ENCODE measurements around the gene LIMS4.
"Not testable (repeated sequence)": the region's sequence is repeated elsewhere in the genome, so short reads cannot be mapped to it uniquely, and the experiment has no call there.

Gene LIMS4

DNA sequence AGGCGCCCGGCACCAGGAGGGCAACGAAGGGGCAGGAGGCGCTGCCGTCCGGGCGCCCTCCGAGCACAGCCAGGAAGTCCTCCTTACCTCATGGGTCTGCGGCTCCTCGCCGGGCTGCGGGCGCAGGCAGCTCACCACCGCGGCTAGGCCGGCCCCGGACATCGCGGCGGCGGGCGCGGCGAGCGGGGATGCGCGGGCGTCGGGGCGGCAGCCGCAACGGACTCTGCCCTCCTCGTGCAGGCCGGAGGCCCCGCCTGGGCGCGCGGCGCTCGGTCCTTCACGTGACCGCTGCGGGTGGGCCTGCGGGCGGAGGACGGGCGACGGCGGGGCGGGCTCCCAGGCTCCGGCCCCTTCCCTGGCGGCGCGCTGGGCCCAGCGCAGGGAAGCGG, 49.0 kb downstream of the LIMS4 start:
- H3K36me3 ChIP-seq (ENCODE audit: control insufficient read depth in 4 of 4, insufficient read depth in 4 of 4, low read length in 3 of 4); H3K27ac ChIP-seq (ENCODE audit: insufficient read depth in 1 of 2, low read depth in 1 of 2, low read length in 2 of 2, poor library complexity in 1 of 2, severe bottlenecking in 2 of 2); POLR2A ChIA-PET; H3K27me3 ChIP-seq (replicated peaks in 2 of 5; ENCODE audit: control insufficient read depth in 4 of 5, insufficient read depth in 5 of 5, low read length in 4 of 5); H3K4me3 ChIP-seq (ENCODE audit: control insufficient read depth in 1 of 7, extremely low read depth in 1 of 7, insufficient read depth in 4 of 7, low read depth in 2 of 7, low read length in 6 of 7); CTCF ChIA-PET; H3K4me1 ChIP-seq (ENCODE audit: control extremely low read depth in 1 of 4, control insufficient read depth in 4 of 4, insufficient read depth in 4 of 4, low read length in 3 of 4); DNase-seq; H3K9me3 ChIP-seq (ENCODE audit: control extremely low read depth in 1 of 5, control insufficient read depth in 4 of 5, insufficient read depth in 2 of 5, low read depth in 1 of 5, low read length in 4 of 5): not testable (repeated sequence)
- WGBS (ENCODE audit: insufficient coverage): no CpG with 5 or more reads among the region's 56 CpGs

- POLR2A ChIA-PET: not testable (repeated sequence)
These were observed 49.6 kb downstream of the LIMS4 start for GRCh38 chr2:110422852-110423573.

DNA sequence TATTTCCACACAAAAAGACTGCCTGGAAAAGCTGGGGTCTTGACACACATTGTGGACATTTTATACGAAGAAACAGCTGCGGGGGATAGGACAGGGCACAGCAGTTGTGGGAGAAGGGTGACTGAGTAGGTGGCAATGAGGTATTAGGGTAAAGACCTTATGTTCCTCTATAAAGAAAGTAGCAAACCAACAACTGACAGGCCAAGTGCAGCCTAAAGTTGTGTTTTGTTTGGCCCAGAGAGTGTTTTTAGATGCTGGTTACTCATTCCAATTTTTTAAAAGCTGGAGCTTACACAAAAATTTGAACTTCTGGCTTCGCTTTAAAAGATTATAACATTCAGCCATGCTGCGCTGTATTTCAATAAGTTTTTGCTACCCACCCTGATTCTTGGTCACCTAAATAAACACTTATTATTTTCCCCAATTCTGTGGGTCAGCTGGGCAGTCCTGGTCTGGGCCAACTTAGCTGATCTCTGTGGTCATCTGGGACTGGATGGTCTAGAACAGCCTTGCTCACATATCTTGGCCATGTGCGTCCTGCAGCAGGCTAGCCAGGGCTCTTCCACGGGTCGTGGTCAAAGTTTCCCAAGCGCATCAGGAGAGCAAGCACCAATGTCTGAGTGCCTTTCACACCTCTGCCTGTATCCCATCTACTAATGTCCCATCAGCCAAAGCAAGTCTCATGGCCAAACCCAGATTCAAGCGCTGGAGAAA, 51.8 kb downstream of the LIMS4 start:
- H3K36me3 ChIP-seq (ENCODE audit: control insufficient read depth in 4 of 4, insufficient read depth in 4 of 4, low read length in 3 of 4); H3K27me3 ChIP-seq (replicated peaks in 2 of 5; ENCODE audit: control insufficient read depth in 4 of 5, insufficient read depth in 5 of 5, low read length in 4 of 5); CTCF ChIA-PET; H3K9me3 ChIP-seq (ENCODE audit: control extremely low read depth in 1 of 5, control insufficient read depth in 4 of 5, insufficient read depth in 2 of 5, low read depth in 1 of 5, low read length in 4 of 5); H3K4me1 ChIP-seq (ENCODE audit: control extremely low read depth in 1 of 4, control insufficient read depth in 4 of 4, insufficient read depth in 4 of 4, low read length in 3 of 4); POLR2A ChIA-PET; H3K4me3 ChIP-seq (ENCODE audit: control insufficient read depth in 1 of 7, extremely low read depth in 1 of 7, insufficient read depth in 4 of 7, low read depth in 2 of 7, low read length in 6 of 7); H3K27ac ChIP-seq (ENCODE audit: insufficient read depth in 1 of 2, low read depth in 1 of 2, low read length in 2 of 2, poor library complexity in 1 of 2, severe bottlenecking in 2 of 2); DNase-seq: not testable (repeated sequence)
- WGBS (ENCODE audit: insufficient coverage): no CpG with 5 or more reads among the region's 9 CpGs

More at GRCh38 chr2:110422852-110423573, 49.6 kb downstream of the LIMS4 start:
- H3K4me3 ChIP-seq (ENCODE audit: control insufficient read depth in 1 of 7, extremely low read depth in 1 of 7, insufficient read depth in 4 of 7, low read depth in 2 of 7, low read length in 6 of 7); H3K27me3 ChIP-seq (replicated peaks in 2 of 5; ENCODE audit: control insufficient read depth in 4 of 5, insufficient read depth in 5 of 5, low read length in 4 of 5); H3K27ac ChIP-seq (ENCODE audit: insufficient read depth in 1 of 2, low read depth in 1 of 2, low read length in 2 of 2, poor library complexity in 1 of 2, severe bottlenecking in 2 of 2); DNase-seq; H3K36me3 ChIP-seq (ENCODE audit: control insufficient read depth in 4 of 4, insufficient read depth in 4 of 4, low read length in 3 of 4); H3K4me1 ChIP-seq (ENCODE audit: control extremely low read depth in 1 of 4, control insufficient read depth in 4 of 4, insufficient read depth in 4 of 4, low read length in 3 of 4); H3K9me3 ChIP-seq (ENCODE audit: control extremely low read depth in 1 of 5, control insufficient read depth in 4 of 5, insufficient read depth in 2 of 5, low read depth in 1 of 5, low read length in 4 of 5); CTCF ChIA-PET: not testable (repeated sequence)
- WGBS (ENCODE audit: insufficient coverage): no CpG with 5 or more reads among the region's 36 CpGs

DNA sequence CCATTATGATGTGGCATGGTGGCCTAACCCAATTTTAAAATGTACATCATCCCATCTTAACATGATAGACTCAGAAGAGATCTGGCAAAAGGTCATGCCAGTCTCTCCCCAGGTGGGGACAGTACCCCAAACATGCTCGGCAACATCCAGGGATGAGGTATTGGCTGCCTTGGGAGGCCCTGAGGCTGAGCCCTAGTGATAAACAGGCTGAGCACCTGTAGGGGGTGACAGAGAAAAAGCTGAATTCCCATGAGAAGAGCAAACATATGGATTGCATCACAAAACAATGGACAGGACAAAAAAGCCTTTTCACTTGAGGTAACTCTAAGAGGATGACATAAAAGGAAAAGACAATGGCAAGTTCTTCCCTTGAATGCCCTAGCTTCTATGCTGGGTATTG, 65.5 kb downstream of the LIMS4 start:
- H3K27me3 ChIP-seq (replicated peaks in 2 of 5; ENCODE audit: control insufficient read depth in 4 of 5, insufficient read depth in 5 of 5, low read length in 4 of 5); CTCF ChIA-PET; H3K36me3 ChIP-seq (ENCODE audit: control insufficient read depth in 4 of 4, insufficient read depth in 4 of 4, low read length in 3 of 4); H3K4me3 ChIP-seq (ENCODE audit: control insufficient read depth in 1 of 7, extremely low read depth in 1 of 7, insufficient read depth in 4 of 7, low read depth in 2 of 7, low read length in 6 of 7); POLR2A ChIA-PET; H3K27ac ChIP-seq (ENCODE audit: insufficient read depth in 1 of 2, low read depth in 1 of 2, low read length in 2 of 2, poor library complexity in 1 of 2, severe bottlenecking in 2 of 2); H3K9me3 ChIP-seq (ENCODE audit: control extremely low read depth in 1 of 5, control insufficient read depth in 4 of 5, insufficient read depth in 2 of 5, low read depth in 1 of 5, low read length in 4 of 5); H3K4me1 ChIP-seq (ENCODE audit: control extremely low read depth in 1 of 4, control insufficient read depth in 4 of 4, insufficient read depth in 4 of 4, low read length in 3 of 4); DNase-seq: not testable (repeated sequence)
- whole genome bisulfite sequencing (ENCODE audit: insufficient coverage): no CpG with 5 or more reads among the region's 1 CpG

GRCh38 chr2:110404988-110405387, 67.6 kb downstream of the LIMS4 start:
- H3K4me3 ChIP-seq (ENCODE audit: control insufficient read depth in 1 of 7, extremely low read depth in 1 of 7, insufficient read depth in 4 of 7, low read depth in 2 of 7, low read length in 6 of 7); H3K36me3 ChIP-seq (ENCODE audit: control insufficient read depth in 4 of 4, insufficient read depth in 4 of 4, low read length in 3 of 4); DNase-seq; POLR2A ChIA-PET; H3K9me3 ChIP-seq (ENCODE audit: control extremely low read depth in 1 of 5, control insufficient read depth in 4 of 5, insufficient read depth in 2 of 5, low read depth in 1 of 5, low read length in 4 of 5); CTCF ChIA-PET; H3K4me1 ChIP-seq (ENCODE audit: control extremely low read depth in 1 of 4, control insufficient read depth in 4 of 4, insufficient read depth in 4 of 4, low read length in 3 of 4); H3K27ac ChIP-seq (ENCODE audit: insufficient read depth in 1 of 2, low read depth in 1 of 2, low read length in 2 of 2, poor library complexity in 1 of 2, severe bottlenecking in 2 of 2); H3K27me3 ChIP-seq (replicated peaks in 2 of 5; ENCODE audit: control insufficient read depth in 4 of 5, insufficient read depth in 5 of 5, low read length in 4 of 5): not testable (repeated sequence)
- no CpG with 5 or more reads among the region's 2 CpGs for WGBS (ENCODE audit: insufficient coverage)

- H3K27ac ChIP-seq (ENCODE audit: insufficient read depth in 1 of 2, low read depth in 1 of 2, low read length in 2 of 2, poor library complexity in 1 of 2, severe bottlenecking in 2 of 2); CTCF ChIA-PET; H3K27me3 ChIP-seq (replicated peaks in 2 of 5; ENCODE audit: control insufficient read depth in 4 of 5, insufficient read depth in 5 of 5, low read length in 4 of 5); DNase-seq; H3K4me1 ChIP-seq (ENCODE audit: control extremely low read depth in 1 of 4, control insufficient read depth in 4 of 4, insufficient read depth in 4 of 4, low read length in 3 of 4); H3K36me3 ChIP-seq (ENCODE audit: control insufficient read depth in 4 of 4, insufficient read depth in 4 of 4, low read length in 3 of 4); H3K9me3 ChIP-seq (ENCODE audit: control extremely low read depth in 1 of 5, control insufficient read depth in 4 of 5, insufficient read depth in 2 of 5, low read depth in 1 of 5, low read length in 4 of 5); POLR2A ChIA-PET; H3K4me3 ChIP-seq (ENCODE audit: control insufficient read depth in 1 of 7, extremely low read depth in 1 of 7, insufficient read depth in 4 of 7, low read depth in 2 of 7, low read length in 6 of 7): not testable (repeated sequence)
- no CpG with 5 or more reads among the region's 1 CpG for WGBS (ENCODE audit: insufficient coverage)
These were observed 68.4 kb downstream of the LIMS4 start for GRCh38 chr2:110404246-110404645.

DNA sequence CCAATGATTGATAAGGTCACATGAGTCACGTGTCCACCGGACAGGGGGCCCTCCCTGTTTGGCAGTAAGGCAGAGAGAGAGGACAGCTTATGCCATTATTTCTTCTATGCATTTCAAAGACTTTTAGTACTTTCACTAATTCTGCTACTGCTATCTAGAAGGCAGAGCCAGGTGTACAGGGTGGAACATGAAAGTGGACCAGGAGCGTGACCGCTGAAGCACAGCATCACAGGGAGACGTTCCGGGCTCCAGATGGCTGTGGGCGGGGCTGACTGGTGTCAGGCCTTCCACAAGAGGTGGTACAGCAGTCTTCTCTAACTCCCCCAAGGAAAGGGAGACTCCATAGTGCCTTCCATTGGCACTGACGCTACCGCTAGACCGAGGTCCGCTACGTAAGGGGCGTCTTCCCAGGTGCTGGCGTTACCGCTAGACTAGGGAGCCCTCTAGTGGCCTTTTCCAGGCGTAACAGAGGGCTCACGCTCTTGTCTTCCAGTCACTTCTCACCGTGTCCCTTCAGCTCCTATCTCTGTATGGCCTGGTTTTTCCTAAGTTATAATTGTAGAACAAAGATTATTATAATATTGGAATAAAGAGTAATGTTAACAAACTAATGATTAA, 71.5 kb downstream of the LIMS4 start:
- H3K36me3 ChIP-seq (ENCODE audit: control insufficient read depth in 4 of 4, insufficient read depth in 4 of 4, low read length in 3 of 4); H3K4me3 ChIP-seq (ENCODE audit: control insufficient read depth in 1 of 7, extremely low read depth in 1 of 7, insufficient read depth in 4 of 7, low read depth in 2 of 7, low read length in 6 of 7); H3K9me3 ChIP-seq (ENCODE audit: control extremely low read depth in 1 of 5, control insufficient read depth in 4 of 5, insufficient read depth in 2 of 5, low read depth in 1 of 5, low read length in 4 of 5); DNase-seq; H3K27me3 ChIP-seq (replicated peaks in 2 of 5; ENCODE audit: control insufficient read depth in 4 of 5, insufficient read depth in 5 of 5, low read length in 4 of 5); CTCF ChIA-PET; H3K27ac ChIP-seq (ENCODE audit: insufficient read depth in 1 of 2, low read depth in 1 of 2, low read length in 2 of 2, poor library complexity in 1 of 2, severe bottlenecking in 2 of 2); POLR2A ChIA-PET; H3K4me1 ChIP-seq (ENCODE audit: control extremely low read depth in 1 of 4, control insufficient read depth in 4 of 4, insufficient read depth in 4 of 4, low read length in 3 of 4): not testable (repeated sequence)
- WGBS (ENCODE audit: insufficient coverage): no CpG with 5 or more reads among the region's 18 CpGs

Measured in common myeloid progenitor, CD34-positive (primary cell).